Stimulated activated CD4-positive, alpha-beta T cell treated with anti-CD3 and anti-CD28 coated beads, Interleukin-12 subunit alpha, Interleukin-12 subunit beta, amount 100 ng/mL, for 48 hours (primary cell): ENCODE results near the gene ADAM12.

Source experiments
- DNase-seq, 3 donors: peaks; one replicate each; pipeline ENCODE4 v3.0.0-alpha.2; 2020; ENCODE audit warnings: low read depth in 2 of 3, low spot score in 1 of 3

The ADAM12 gene

DNA sequence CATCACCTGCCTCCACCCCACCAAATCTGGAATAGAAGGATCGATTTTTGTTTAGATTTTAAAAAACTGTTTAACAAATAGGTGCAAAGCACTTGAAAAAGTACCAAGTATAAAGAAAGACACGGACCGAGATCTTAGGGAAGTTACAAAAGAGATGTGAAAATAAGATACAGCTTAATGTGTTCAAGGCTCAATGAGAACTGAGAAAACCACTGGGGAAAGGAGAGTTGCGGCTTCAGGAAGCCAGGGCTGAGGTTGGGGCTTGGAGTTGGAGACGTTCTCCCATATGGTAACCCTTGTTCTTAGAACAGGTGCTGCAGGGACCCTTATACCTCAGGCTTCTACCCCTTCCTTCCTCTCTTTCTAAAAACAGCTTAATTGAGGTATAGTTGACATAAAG is 351.8 kb downstream of the ADAM12 start:
- DNase-seq = no peak

DNA sequence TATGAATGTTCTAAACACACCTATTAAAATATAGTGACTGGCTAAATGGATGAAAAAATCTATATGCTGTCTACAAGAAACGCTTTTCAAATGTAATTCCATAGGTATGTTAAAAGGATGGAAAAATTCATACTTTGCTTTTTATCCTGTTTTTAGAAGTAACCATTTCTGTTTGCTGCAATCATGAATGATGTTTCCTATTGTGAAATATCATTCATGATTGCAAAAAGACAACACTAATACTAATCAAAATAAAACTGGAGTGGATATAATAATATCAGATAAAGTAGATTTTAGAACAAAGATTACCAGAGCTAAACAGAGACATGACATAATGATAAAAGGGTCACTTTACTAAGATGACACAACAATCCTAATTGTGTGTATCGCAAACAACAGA is 353.7 kb downstream of the ADAM12 start:
- no peak for DNase-seq

DNA sequence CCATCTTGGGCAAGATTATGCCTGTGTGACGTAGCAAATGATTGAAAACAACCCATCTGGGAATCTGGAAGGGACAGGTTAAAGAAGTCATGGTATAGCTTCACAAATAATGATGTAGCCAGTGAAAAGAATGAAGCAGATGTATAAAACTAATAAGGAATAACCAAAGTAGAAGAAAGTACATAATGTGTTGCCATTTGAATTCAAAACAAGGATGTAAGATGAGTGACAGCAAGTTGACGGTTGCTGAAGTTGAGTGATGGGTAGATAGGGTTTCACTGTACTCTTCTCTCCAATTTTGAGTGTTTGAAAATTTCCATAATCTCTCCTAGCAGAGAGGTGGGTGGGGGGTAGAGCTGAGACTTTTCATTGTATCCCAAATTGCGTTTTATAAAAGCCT is 358.3 kb downstream of the ADAM12 start:
- no peak for DNase-seq

DNA sequence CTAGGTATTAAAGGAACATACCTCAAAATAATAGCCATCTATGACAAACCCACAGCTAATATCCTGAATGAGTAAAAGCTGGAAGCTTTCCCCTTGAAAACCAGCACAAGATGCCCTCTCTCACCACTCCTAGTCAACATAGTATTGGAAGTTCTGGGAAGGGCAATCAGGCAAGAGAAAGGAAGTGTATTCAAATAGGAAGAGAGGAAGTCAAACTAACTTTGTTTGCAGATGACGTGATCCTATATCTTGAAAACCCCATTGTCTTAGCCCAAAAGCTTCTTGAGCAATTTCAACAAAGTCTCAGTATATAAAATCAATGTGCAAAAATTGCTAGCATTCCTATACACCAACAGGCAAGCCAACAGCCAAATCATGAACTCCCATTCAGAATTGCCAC is 360.6 kb downstream of the ADAM12 start:
- DNase-seq = no peak

DNA sequence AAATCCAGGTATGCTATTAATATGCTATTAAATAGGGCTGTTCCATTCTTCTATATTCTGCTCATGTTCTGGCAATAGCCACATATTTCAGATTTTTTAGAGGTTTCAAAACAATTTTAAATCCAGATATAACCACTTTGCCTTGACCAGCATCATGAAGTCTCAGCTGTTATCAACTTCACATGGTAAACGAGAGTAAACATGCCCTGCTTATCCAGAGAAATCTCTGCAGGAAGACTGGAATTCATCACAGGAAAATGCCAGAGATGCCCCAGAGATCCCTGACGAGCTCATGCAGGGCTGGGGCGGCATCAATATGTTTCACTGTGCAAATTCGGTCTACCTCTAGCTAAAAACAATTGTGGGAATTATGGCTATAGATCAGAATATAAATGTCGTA is 365.4 kb downstream of the ADAM12 start:
- no peak for DNase-seq

DNA sequence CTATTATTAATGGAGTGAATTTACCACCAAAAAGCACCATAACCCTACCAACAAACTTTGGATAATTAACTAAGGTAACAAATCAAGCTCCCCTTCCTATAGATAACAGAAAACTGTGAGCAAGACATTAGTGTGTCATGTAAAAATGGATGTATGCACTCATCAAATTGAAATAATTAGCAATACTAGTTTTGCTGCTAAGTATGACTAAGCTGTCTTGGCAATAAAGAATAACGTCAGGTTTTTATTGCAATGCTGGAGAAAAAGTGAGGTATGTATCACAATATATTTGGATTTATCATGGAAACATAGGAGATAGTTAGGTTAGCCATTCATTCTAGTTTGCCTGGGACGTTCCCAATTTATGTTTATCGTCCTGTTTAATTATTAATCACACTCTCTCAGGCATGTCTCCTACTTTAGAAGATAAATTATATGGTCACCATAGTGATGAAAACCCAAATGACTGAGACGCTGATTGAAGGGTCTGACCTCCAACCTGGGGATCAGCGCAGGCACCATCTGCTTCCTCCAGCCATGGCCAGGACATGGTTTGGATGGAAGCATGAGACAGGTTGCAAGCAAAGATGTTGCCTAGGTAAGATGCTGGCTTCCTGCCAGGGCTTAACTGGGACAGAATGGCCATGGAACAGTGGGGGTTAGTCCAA is 366.3 kb downstream of the ADAM12 start:
- no peak for DNase-seq

DNA sequence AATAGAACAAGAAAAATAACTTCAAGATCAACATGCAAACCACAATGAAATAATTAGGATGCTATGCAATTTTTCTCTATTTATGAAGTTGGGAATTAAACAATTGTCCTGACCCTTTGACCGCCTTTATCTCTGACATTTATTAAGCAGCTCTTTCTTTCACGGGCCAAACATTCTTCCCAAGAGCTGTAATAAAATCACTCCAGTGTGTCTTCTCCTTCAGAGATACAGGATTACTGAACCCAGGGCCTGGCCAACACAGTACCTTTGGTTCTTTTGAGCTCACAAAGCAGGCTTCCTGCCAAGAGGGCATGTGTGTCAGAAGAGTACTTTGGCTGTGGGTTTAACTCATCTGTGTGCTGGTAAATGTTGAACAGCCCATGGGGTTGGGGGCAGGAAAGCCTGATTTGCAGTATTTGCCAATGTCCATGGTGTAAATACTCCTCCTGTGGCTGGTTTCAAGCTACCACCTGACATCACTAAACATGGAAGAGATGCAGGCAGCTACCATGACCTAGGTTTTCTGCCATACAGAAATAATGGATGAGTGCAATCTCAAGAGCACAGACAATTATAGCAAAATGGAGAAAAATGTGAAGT is 370.2 kb downstream of the ADAM12 start:
- no peak for DNase-seq

DNA sequence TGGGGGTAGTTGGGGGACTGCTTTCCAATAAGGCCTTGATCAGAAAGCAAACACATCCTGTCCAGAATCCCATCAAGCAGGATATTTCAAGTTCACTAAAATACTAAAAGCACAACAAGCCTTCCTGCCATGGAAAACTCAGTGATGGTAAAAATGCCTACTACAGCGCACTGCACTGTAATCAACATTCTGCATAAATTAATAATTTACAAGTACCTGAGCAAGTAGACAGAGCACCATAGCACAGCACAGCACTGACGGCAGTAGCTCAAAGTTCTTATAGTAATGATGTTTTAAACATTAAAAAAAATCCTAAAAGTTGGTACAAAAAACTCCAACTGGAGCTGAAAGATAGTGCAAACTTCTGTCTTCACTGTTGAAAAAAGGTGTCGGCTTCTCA is 371.4 kb downstream of the ADAM12 start:
- DNase-seq = no peak

DNA sequence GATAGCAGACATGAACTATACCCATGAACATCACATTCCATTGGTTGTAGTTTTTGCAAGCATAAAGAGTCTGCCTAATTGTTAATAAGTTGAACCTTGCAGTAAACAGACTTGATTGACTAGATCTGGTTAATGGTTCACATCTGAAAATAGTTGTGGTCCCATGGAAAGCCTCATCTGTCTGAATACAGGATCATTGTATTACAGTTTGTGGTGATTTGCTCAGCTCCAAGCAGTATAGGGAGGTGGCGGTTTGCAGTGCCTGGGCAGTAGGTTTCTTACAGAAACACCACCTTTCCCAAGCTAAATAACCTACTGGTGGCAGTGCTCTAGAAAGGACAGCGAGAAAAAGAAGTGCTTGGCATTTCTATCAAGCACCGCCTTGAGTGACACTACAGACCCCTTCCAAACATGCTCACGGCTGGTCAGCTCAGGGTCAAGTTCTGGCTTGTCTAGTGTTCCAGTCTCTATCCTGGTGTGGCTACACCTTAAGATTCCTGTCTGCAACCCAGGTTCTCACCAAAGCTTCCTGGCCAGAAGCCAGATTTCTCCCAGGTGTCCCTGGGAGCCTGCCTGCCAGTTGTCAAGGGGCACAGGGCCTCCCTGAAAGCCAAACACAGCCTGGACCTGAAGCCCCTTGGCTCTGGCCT is 372.0 kb downstream of the ADAM12 start:
- no peak for DNase-seq

DNA sequence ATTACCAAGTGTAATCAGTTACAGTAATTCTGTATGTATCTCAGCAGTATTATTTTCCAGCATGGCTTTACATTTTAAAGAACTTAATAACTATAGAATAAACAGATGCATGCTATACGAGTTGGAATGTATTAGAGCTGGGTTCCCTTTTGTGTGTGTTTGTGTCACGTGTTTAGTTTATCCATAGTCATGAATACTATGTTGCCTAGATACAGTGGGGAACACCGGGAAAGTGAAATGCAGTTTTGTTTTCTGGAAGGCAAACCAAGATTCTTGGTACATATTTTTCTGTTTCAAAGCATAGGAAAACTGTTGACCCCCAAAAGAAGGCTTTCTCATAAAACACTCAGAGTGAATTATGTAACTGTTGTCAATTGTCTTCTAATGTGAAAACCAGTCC is 372.9 kb downstream of the ADAM12 start:
- no peak for DNase-seq

DNA sequence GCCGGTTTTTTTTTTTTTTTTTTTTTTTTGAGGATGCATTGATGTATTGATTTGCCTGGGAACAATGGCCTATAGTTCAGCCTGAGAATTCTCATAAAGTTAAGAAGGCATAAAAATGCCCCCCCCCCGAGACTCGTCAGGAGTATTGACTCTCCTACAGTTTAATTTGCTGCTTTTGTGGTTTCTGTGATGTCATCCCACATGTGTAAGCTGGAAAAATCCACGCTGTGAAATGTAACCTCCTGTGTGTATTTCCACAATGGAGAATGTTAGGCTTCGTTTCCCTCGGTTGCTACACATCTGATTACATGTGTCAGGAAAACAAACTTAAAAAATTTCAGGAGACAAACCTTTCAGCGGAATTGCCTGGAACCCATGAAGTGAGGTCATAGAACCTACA is 374.0 kb downstream of the ADAM12 start:
- DNase-seq = no peak

DNA sequence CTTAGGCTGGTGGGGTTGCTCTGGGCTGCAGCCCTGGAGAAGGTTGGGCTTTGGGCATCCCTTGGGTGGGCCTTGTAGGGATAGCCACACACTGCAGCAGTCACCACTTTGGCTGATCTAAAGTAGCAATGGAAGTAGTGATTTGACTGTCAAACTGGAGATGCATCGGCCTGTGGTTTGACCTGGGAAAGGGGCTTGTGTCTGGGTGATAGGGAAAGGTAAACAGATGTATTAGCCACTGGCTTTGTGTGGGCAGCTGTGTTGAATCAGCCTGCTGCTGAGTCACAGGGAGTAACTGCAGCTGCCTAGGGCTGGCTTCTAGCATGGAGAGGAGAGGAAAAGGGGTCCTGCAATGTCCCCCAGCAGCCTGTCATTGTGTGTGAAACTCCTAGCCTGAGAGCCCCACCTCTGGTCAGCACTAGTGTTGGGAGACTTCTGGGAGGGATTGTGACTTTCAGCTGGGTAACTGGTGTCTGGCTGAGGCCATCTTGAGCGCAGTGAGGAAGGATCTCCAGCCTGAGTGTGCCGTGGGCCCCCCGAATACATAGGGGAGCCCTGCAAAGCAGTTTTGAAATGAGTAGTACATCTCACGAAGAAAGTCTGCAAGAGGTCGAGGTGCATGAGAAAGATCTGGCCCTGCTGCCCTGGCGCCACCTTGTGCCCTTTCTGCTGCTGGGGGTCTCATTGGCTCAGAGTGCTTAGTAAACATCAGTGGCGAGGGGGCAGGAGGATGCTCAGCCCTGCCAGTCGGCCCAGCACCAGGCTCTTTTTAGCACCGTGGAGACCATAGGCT is 374.6 kb downstream of the ADAM12 start:
- DNase-seq = no peak

DNA sequence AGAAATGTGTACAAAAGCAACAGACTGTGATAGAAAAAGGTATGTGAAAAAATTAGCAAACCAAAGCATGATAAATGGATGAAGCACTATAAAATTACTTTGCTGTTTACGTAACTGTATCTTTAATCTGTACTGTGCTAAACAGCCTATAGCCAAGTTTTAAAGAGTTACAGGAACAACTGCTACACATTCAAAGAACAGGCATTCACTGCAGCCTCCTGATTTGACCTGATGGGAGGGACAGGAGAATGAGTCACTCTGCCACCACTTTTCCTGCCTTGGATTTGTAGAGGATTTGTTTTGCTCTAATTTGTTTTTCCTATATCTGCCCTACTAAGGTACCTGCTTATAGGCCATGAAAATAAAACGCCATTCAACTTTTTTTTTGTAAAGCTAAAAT is 375.8 kb downstream of the ADAM12 start:
- no peak for DNase-seq

DNA sequence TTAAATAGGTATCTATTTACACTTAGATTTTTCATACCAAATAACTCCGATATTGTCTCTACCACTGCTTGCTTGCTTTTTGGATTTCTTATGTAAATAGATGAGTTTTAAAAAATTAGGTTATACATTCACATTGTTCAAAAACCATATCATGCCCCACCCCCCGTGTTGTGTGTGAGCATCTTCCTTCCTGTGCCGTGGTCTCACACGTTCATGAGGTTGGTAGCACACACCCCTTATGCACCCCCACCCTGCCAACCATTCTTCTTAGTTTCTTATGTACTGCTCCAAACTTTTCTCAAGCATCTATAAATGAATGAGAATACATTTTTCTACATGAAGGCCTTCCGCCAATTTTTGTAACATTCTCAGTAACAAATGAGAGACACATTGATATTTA is 376.3 kb downstream of the ADAM12 start:
- DNase-seq = no peak

DNA sequence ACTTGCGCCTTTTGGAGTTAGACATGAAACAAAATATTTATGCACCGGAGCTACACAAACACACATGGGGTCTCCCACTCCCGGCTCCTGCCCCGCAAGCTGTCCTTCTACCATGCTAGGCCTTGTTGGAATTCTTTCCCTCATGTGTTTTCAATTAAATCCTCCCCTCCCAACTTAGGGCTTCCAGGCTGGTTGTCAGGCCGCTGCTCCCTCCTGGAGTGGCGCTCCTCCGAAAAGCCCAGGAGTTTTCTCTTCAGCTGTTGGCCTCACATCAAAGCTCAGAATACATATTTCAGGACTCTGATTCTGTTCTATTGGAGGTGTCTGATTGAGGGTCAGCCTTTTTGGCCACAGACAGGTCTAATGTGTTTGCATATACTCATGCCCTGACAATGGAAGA is 378.6 kb downstream of the ADAM12 start:
- DNase-seq = no peak

DNA sequence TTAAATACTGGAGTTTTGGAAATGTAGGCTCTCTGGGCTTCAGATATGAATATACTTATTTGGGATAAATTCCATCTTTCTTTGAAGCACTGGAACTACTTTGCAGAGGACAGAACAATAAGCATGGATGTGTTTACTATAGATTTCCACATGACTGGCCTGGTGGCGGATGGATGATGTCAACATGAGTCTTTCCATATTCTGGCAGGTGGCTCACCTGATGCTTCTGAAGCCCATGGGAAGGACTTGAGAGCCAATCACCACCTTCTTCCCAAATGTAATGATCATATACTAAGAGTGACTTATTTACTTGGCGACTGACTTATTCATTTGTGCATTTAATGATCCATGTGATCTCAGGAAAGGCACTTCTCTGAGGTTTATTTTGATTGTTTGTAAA is 381.4 kb downstream of the ADAM12 start:
- DNase-seq = no peak

DNA sequence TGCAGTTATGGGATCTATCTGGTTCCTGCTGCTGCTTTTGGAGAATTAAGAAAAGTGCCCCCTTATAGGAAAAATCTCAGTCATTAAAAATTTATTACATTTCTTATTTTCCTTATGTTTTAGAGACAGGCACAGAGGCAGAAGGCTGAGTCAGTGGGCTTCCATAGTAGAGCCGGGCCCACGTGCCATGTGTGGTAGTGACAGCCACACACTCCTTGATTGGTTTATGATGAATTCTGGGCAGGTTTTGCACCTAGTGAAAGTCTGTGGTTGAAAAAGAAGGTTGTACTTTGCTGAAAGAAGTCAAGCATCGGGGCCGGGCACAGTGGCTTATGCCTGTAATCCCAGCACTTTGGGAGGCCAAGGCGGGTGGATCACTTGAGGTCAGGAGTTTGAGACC is 382.0 kb downstream of the ADAM12 start:
- DNase-seq = no peak

DNA sequence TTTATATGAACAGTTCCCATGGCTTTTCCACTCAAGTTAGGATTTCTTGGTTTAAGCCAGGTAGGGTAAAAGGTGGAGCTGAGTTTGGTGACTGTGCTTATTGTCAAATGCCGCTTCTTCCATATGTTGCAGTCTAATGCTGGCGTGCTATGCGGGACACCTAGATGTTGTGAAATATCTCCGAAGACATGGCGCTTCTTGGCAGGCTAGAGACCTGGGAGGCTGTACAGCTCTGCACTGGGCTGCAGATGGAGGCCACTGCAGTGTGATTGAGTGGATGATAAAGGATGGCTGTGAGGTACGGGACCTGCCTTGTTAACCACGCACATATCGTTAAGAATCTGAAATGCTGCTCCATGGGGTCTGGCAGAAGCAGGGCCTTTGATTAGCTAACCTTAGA is 383.5 kb downstream of the ADAM12 start:
- no peak for DNase-seq

DNA sequence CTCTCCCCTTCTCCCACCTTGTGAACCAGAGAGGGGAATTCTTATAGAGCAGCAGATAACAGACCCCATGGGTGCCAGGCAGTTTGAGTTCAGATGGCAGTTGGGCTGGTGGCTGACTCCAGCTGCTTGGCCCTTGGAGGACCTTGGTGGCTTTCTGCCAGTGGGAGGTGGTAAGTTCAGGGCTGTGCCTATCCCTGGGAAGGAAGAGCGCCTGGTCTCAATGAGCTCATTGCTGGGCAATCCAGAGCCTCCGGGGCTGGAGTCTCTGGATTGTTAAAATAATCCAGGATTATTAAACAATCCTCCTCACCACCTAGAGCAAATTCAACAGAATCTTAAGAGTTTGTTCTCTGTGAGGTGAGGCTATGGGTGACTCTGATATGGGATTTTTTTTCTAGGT is 386.7 kb downstream of the ADAM12 start:
- DNase-seq = no peak

DNA sequence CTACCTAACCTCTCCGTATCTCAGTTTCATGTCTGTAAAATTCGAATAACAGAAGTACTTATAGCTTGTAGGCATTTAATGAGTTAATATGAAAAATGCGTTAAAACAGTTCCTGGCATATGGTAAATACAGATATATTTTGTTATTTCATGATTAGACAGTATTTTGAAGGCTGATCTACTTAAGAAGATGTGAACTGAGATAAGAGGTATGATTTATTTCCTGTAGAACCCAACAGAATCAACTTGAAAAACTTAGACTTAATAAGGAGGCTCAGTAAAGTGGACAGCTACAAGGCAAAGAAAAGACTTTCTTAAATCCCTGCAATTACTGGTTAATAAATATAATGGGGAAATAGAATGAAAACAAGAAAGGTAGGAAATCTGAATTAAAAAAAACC is 388.6 kb downstream of the ADAM12 start:
- no peak for DNase-seq

DNA sequence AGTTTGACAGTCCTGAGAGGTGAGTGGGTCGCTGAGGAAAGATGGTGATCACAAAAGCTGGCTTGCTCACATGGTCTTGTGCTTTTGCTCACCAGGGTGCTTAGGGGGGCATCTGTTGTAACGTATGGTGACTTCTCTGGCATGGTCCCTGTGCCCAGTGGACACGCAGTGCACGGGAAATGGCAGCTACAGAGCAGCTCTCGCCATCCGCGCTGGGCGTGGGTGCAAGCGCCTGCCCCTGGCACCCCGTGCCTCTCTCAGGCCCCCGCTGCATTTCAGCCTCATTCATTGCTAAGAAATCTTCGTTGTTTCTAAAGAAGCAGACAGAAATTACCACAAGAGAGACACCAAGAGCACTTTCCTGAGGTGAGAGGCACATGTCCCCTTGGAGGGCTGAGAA is 390.7 kb downstream of the ADAM12 start:
- DNase-seq = no peak

DNA sequence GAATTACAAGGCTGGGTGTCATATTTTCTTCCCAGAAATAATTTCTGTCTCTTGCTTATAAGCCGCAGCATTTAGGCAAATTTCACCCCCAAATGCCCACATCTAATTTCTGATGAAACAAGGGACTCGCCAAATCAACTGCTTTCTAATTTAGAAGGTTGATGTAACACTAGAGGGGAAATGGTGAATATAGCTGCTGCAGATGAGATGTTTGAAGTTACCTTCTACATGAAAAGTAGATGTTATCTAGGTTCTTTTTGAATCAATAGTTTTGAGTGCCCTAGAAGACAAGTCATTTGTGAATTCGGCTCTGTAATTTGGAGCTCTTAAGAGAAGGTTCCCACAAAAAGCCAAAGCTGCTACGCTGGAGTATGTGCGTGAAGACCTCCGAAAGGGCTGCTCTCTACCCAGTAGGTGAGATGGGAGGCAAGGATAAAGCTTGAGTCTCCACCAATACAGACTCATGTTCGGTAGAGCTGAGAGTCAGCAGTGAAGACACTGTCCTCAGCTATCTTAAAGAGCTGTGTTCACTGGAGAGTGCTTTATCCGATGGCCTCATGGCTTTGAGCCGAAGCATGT is 392.5 kb downstream of the ADAM12 start:
- DNase-seq = no peak
